Mucosa of descending colon (tissue), 3 donors: ENCODE data around the gene LIN7B. TPM values are rescaled to one million over a fixed set of nuclear protein-coding genes. Genes with fewer than 3 reads are reported as not detected.
"Not testable (repeated sequence)": the region's sequence is repeated elsewhere in the genome, so short reads cannot be mapped to it uniquely, and the experiment has no call there.

Source experiments
- ATAC-seq: fragments of 200-7000 bp; cut with Tn5 transposase; one replicate; pipeline ENCODE4 v1.9.1; 2020; ENCODE audit warnings: mild to moderate bottlenecking, moderate library complexity
- DNase-seq, 3 donors: peaks; one replicate each; pipeline ENCODE4 v3.0.0-alpha.2; 2020
- H3K36me3 ChIP-seq: fragments of 200-600 bp; one replicate; pipeline ENCODE4 v1.8.0; 2021; ENCODE audit warnings: low read depth, mild to moderate bottlenecking
- H3K4me1 ChIP-seq: fragments of 200-600 bp; one replicate; pipeline ENCODE4 v1.8.0; 2021; ENCODE audit warnings: low read depth, mild to moderate bottlenecking
- H3K4me3 ChIP-seq: fragments of 200-600 bp; one replicate; pipeline ENCODE4 v1.8.0; 2021; ENCODE audit warnings: mild to moderate bottlenecking
- H3K9me3 ChIP-seq: fragments of 200-600 bp; one replicate; pipeline ENCODE4 v1.8.0; 2021; ENCODE audit warnings: mild to moderate bottlenecking
- CTCF ChIP-seq: fragments of 200-600 bp; IDR thresholded peaks from one replicate; pipeline ENCODE4 v1.8.0; 2022; ENCODE audit warnings: antibody characterized with exemption, mild to moderate bottlenecking
- intact Hi-C, 2 donors: fragments of 100-400 bp; cut with DNase I in 1 of 2; cut with micrococcal nuclease in 1 of 2; formaldehyde crosslinking; loops; one replicate each; pipeline versions ENCODE4 v1.11.0 to v1.11.1; 2022; cut with DNase I, micrococcal nuclease
- total RNA-seq, 3 donors: library from RNA; stranded (reverse); fragmentation: NEBNext Ultra II Directional in 2 of 3; extraction: Animal tissue kit (Norgen Biotek cat#: 25700) in 2 of 3; gene quantifications; one replicate each; pipeline versions ENCODE4 v1.2.1 to v1.2.4, GENCODE V29; 2021 to 2023
- donor health status: DM: no; HTN: no; CAD: no; lungs with moderate emphysema.
- donor health status: DM: no; HTN: no; CAD: no.
- donor health status: DM: no; HTN: yes; CAD: no.

LIN7B gene
- total RNA-seq, 3 donors from 2014 or later, result 7.2 to 20.4 (median 11.7) TPM

- no peak overlapping the region for H3K4me3 ChIP-seq
- ATAC-seq, result no peak
- TF ChIP-seq CTCF, result no peak
- intact Hi-C loops, result loop anchor here (10.0 kb wide), 1 partner anchor 47 kb away; no protein-coding TSS in a partner anchor
- H3K36me3 ChIP-seq, result no peaks in the 10 kb centered on the region
- H3K4me1 ChIP-seq, result peaks cover 21% of the 10 kb centered on the region
- DNase-seq, result no peak
- H3K9me3 ChIP-seq, result no peaks in the 10 kb centered on the region
Observed at GRCh38 chr19:49141352-49141751, 27.2 kb downstream of the LIN7B start.

- ATAC-seq, result peak; percentile 94
- DNase-seq, result peak; percentile 89 to 91 (median 90)
- no peaks in the 10 kb centered on the region for H3K9me3 ChIP-seq
- no peaks in the 10 kb centered on the region for H3K36me3 ChIP-seq
- no peak overlapping the region for H3K4me3 ChIP-seq
- intact Hi-C loops, result loop anchor here (10.0 kb wide), 1 partner anchor 48 kb away; no protein-coding TSS in a partner anchor
- TF ChIP-seq CTCF, result no peak
- H3K4me1 ChIP-seq, result peaks cover 19% of the 10 kb centered on the region
Observed at GRCh38 chr19:49142866-49143335, 28.7 kb downstream of the LIN7B start.

- peak; percentile 29 for ATAC-seq
- intact Hi-C loops, result loop anchor here (10.0 kb wide), 1 partner anchor 51 kb away; no protein-coding TSS in a partner anchor
- Histone ChIP-seq H3K36me3 (no peaks in the 10 kb centered on the region), H3K4me3 (no peak overlapping the region), H3K9me3 (no peaks in the 10 kb centered on the region), H3K4me1 (peaks cover 24% of the 10 kb centered on the region)
- TF ChIP-seq CTCF, result peak; percentile 66
- DNase-seq, result peak; percentile 80 to 91 (median 90)
Observed at GRCh38 chr19:49145573-49146407, 31.6 kb downstream of the LIN7B start.

- ATAC-seq, H3K36me3 ChIP-seq, H3K9me3 ChIP-seq, DNase-seq, H3K4me3 ChIP-seq: not testable (repeated sequence)
- H3K4me1 ChIP-seq, result peaks cover 29% of the 10 kb centered on the region
- intact Hi-C loops, result loop anchor here (10.0 kb wide), 1 partner anchor 52 kb away; no protein-coding TSS in a partner anchor
Observed at GRCh38 chr19:49146408-49146770, 32.2 kb downstream of the LIN7B start.

- DNase-seq (no peak), ATAC-seq (no peak)
- no peak for TF ChIP-seq CTCF
- Histone ChIP-seq H3K4me3 (peak overlapping the region; percentile 38), H3K36me3 (no peaks in the 10 kb centered on the region), H3K4me1 (peaks cover 29% of the 10 kb centered on the region), H3K9me3 (no peaks in the 10 kb centered on the region)
- intact Hi-C loops, result loop anchor here (10.0 kb wide), 1 partner anchor 53 kb away; no protein-coding TSS in a partner anchor
Observed at GRCh38 chr19:49148044-49148682, 34.0 kb downstream of the LIN7B start.
